Raji (cell line): ENCODE results near the gene CCNJL.

Experiments
- POLR2A ChIP-seq: IDR thresholded peaks from 2 replicates; pipeline ENCODE4 v1.6.1; 2011; ENCODE audit warnings: low read depth, low read length, control low read depth; ENCODE audit not compliant: insufficient read depth

Gene CCNJL

DNA sequence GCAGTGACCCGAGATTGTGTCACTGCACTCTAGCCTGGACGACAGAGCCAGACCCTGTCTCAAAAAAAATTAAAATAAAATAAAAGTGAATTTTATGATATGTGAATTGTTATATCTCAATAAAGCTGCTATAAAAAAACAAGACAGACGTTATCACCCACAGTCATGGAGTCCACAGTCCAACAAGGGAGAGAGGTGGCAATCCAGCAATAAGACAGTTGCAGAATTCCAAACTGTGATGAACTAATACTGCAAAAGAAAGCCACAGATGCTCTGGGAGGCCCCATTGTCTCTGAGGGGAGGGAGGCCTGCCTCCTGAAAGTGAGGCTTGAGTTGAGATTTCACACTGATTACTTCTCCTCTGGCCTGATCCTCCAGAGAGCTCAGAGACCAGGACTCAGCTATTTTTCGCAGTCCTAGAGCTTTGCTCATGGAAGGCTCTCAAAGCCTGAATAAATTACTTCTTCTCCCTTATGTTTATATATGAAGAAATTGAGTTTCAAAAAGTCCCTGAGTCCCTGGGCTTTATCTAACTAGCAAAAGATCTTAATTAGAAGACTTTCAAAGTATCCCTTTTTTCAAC lies 28.0 kb downstream of the CCNJL start:
- TF ChIP-seq POLR2A, result no peak

DNA sequence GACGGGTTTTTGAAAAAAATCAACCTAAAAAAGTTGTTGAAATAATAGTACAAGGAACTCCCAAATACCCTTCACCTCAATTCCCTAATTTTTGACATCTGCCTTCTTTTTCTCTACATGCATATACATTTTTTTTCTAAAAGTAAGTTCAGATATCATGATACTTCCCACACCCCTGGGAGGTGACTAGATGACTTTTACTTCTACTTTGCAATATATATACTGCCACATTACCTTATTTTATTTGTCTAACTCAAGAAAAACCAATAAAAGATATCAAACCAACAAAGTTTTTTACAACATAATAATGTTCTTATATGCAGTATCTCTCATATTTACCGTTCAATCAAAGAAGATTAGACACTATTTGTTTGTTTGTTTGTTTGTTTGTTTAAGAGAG lies 31.1 kb downstream of the CCNJL start:
- TF ChIP-seq POLR2A, result no peak

- no peak for TF ChIP-seq POLR2A
These were observed 31.8 kb downstream of the CCNJL start for GRCh38 chr5:160280384-160281095.

- no peak for TF ChIP-seq POLR2A
These were observed 34.0 kb downstream of the CCNJL start for GRCh38 chr5:160278343-160278742.

GRCh38 chr5:160274483-160274931 lies 37.9 kb downstream of the CCNJL start:
- no peak for TF ChIP-seq POLR2A

GRCh38 chr5:160272889-160273288 lies 39.5 kb downstream of the CCNJL start:
- TF ChIP-seq POLR2A, result no peak

DNA sequence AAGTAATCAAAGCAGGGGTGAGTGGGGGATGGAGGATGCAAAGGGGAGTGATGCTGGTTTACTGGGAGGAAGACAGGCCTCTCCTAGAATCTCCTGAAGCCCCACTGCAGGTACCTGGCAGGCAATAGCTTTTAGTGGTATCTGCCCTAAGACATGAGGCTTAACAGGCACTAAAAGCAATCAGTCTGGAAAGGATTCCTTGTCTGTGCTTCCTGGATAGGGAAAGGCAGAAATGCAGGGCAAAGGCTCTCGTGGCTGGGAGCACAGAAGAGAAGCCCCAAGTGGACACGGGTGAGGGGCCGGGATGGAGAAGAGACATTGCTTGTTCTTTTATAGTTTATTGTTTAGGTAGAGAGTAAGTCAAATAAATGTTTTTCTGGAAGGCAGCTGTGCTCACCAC lies 40.1 kb downstream of the CCNJL start:
- no peak for TF ChIP-seq POLR2A

GRCh38 chr5:160271836-160272235 lies 40.5 kb downstream of the CCNJL start:
- no peak for TF ChIP-seq POLR2A

GRCh38 chr5:160271396-160271795 lies 41.0 kb downstream of the CCNJL start:
- no peak for TF ChIP-seq POLR2A

GRCh38 chr5:160270704-160271103 lies 41.7 kb downstream of the CCNJL start:
- TF ChIP-seq POLR2A, result no peak

GRCh38 chr5:160269017-160269416 lies 43.3 kb downstream of the CCNJL start:
- TF ChIP-seq POLR2A, result no peak

DNA sequence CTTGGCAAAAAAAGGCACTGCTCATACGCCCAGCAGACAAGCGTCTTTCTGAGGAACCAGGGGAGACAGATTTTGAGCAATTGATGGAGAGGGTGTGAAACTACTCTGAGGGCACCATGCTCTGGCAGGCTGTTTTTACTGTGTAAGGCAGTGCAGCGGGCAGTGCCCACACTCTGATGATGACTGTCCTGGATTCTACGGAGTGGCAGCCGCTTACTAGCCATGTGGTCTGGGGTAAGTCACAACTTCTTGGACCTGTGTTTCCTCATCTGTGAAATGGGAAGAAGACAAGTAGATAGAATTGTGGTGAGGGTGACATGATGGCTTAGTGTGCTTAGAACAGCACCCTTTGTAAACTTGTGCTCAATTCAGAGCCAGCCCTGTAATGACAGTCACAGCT lies 44.2 kb downstream of the CCNJL start:
- TF ChIP-seq POLR2A, result no peak

DNA sequence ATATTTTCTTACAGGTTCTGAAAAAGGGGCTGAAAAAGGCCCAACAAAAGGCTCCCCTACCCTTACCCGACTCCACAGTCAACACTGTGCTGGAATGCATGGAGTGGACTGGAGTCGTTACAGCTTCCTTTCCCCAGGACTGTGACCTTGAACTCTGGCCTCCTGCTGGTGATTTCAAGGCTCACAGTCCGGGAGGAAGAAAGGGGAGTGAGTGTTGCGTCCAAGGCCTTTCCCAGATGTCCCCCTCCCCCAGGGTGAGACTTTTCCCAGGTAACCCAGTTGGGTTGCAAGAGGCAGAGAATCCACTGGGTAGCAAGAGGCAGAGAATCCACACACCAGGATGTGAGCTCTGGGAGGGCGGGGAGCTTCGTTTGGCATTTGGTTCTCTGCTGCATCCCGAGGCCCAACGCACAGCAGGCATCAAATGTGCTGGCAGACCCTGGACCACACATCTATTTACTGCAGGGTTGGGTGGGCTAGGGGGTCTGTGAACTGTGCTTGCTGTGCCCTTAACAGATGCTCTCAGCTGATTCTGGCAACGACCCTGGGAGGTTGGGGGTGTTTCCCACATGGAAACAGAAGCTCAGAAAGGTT lies 45.5 kb downstream of the CCNJL start:
- no peak for TF ChIP-seq POLR2A

DNA sequence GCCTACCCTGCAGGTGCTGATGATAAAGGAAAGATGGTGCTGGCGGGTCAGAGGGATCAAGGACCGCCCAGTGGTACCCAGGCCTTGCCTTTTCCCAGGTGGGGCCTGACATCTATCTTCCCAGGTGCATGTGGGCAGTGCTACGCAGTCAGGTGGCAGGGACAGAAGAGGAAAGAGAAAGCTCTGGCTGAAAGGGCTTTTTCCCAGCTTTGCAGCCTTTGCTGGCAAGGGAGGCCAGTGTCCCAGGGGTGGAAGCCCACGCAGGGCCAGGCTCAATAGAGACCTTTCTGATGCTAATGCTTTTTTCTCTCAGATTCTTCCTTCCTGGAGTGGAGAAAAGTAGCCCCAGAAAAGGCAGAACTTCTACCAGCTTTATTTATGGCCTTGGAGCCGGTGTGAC lies 46.3 kb downstream of the CCNJL start:
- TF ChIP-seq POLR2A, result no peak

DNA sequence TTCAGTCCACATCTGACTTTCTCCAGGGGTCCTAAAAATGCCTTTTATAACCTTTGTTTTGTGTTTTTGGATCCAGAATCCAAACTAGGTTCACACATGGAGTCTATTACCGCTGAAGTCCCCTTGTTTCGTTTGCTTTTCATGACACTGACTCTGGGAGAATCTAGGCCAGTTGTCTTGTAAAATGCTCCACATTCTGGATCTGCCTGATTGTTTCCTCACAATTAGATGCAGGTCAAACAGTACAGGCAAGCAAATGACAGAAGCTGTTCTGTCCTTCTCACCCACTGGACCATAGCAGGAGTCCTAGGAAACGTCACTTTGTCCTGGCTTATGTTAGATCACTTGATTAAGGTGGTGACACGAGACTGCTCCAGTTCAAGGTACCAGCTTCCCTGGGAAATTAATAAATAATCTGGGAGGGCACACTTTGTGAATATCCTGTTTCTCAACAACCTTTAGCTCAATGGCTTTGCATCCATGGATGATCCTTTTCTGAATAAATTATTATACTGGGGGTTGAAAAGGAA lies 49.0 kb downstream of the CCNJL start:
- TF ChIP-seq POLR2A, result no peak

- TF ChIP-seq POLR2A, result no peak
These were observed 50.0 kb downstream of the CCNJL start for GRCh38 chr5:160262151-160263074.
